Activated T-helper 1 cell treated with Interleukin-2 at 50 U/mL for 16 hours (primary cell): ENCODE data around the gene DNALI1.
"Not testable (repeated sequence)": the region's sequence is repeated elsewhere in the genome, so short reads cannot be mapped to it uniquely, and the experiment has no call there.

Experiments used
- DNase-seq: peaks from one replicate; pipeline ENCODE4 v3.0.0-alpha.2; 2020; ENCODE audit warnings: low read depth

DNALI1 gene

GRCh38 chr1:37553927-37554808 is 2.6 kb upstream of the DNALI1 start, which contains the start of gene SNIP1:
TSS of gene SNIP1 (minus strand) at chr1:37554293. CDS start at chr1:37554229, 64 bp downstream.
- DNase-seq: peak; percentile 84

- no peak for DNase-seq
These were observed 662 bp downstream of the DNALI1 start for GRCh38 chr1:37557402-37557801.

- no peak for DNase-seq
These were observed 1.7 kb downstream of the DNALI1 start for GRCh38 chr1:37558411-37558810.

GRCh38 chr1:37559080-37559479 is 2.3 kb downstream of the DNALI1 start:
- DNase-seq: no peak

- not testable (repeated sequence) for DNase-seq
These were observed 3.2 kb downstream of the DNALI1 start for GRCh38 chr1:37559957-37560379.

- DNase-seq: no peak
These were observed 3.8 kb downstream of the DNALI1 start for GRCh38 chr1:37560401-37561132.

GRCh38 chr1:37561133-37562132 is 4.7 kb downstream of the DNALI1 start:
- no peak for DNase-seq

- no peak for DNase-seq
These were observed 6.2 kb downstream of the DNALI1 start for GRCh38 chr1:37562984-37563383.

- DNase-seq: no peak
These were observed 8.2 kb downstream of the DNALI1 start for GRCh38 chr1:37564892-37565291.

- no peak for DNase-seq
These were observed 10.3 kb downstream of the DNALI1 start for GRCh38 chr1:37567023-37567422.

- no peak for DNase-seq
These were observed 14.0 kb downstream of the DNALI1 start for GRCh38 chr1:37570528-37571334.

GRCh38 chr1:37574834-37575480 is 18.2 kb downstream of the DNALI1 start:
- DNase-seq: no peak

GRCh38 chr1:37575692-37576091 is 19.0 kb downstream of the DNALI1 start:
- no peak for DNase-seq

- not testable (repeated sequence) for DNase-seq
These were observed 27.8 kb downstream of the DNALI1 start for GRCh38 chr1:37584544-37584943.

GRCh38 chr1:37588939-37589338 is 32.2 kb downstream of the DNALI1 start:
- no peak for DNase-seq

GRCh38 chr1:37593726-37594125 is 37.0 kb downstream of the DNALI1 start:
- DNase-seq: no peak

- peak; percentile 93 for DNase-seq
These were observed 38.9 kb downstream of the DNALI1 start, which contains the start of gene GNL2 for GRCh38 chr1:37595440-37596181. TSS of gene GNL2 (minus strand) at chr1:37595937. CDS start at chr1:37595822, 115 bp downstream.

- no peak for DNase-seq
These were observed 39.5 kb downstream of the DNALI1 start for GRCh38 chr1:37596182-37596667.

GRCh38 chr1:37599940-37600339 is 43.2 kb downstream of the DNALI1 start:
- no peak for DNase-seq
